Mesodermal cell (in vitro differentiated cells): Measurements from ENCODE around the gene CTCF.
A peak's percentile ranks its signal among the peaks of the same experiment; 100 is the strongest.

ENCODE experiments used
- H3K27ac ChIP-seq: 2 replicates; pipeline ENCODE4 v1.7.0; 2013; ENCODE audit warnings: mild to moderate bottlenecking, low read depth, low read length, moderate library complexity; ENCODE audit not compliant: severe bottlenecking
- H3K36me3 ChIP-seq: 2 replicates; pipeline ENCODE4 v1.7.1; 2013; ENCODE audit warnings: mild to moderate bottlenecking, low read length, moderate library complexity; ENCODE audit not compliant: control insufficient read depth, insufficient read depth
- H3K4me1 ChIP-seq: one replicate; pipeline ENCODE4 v1.7.1; 2013; ENCODE audit warnings: mild to moderate bottlenecking, low read length; ENCODE audit not compliant: insufficient read depth, control insufficient read depth, poor library complexity, severe bottlenecking
- H3K4me3 ChIP-seq: 2 replicates; pipeline ENCODE4 v1.7.0; 2013; ENCODE audit warnings: low read length, control low read depth, mild to moderate bottlenecking; ENCODE audit not compliant: insufficient read depth, poor library complexity, severe bottlenecking; ENCODE audit errors: extremely low read depth
- H3K9me3 ChIP-seq: 2 replicates; pipeline ENCODE4 v1.7.1; 2013; ENCODE audit warnings: mild to moderate bottlenecking, low read length, moderate library complexity; ENCODE audit not compliant: control insufficient read depth
- WGBS, 2 experiments: methylation state at CpG; one replicate each; pipeline ENCODE4 v1.1.5; 2013; ENCODE audit warnings: missing lambda C conversion rate in 2 of 2; ENCODE audit not compliant: insufficient coverage in 2 of 2; 5-methylcytosine and 5-hydroxymethylcytosine counted together

The CTCF gene

DNA sequence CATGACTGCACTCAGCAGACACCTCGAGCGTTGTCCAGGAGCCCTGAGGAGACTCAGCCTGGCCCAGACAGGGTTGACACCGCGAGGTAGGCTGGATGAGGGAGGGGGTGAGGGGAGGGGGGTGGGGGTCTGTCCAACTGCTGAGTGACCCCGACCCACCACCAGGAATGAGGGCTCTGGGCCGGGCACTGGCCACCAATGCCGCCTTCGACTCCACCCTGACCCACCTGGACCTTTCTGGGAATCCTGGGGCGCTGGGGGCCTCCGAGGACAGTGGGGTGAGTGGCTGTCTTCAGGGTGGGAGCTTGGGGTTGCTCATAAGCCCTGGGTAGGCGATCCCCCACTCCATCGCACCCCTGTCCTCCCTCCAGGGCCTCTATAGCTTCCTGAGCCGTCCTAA, 85.4 kb downstream of the CTCF start:
- H3K4me1 ChIP-seq: no peaks in the 10 kb centered on the region
- no peaks in the 10 kb centered on the region for H3K9me3 ChIP-seq
- no peak overlapping the region for H3K27ac ChIP-seq
- H3K4me3 ChIP-seq: no peak overlapping the region
- no peaks in the 10 kb centered on the region for H3K36me3 ChIP-seq
- 94 to 100% methylated on average over 1 to 6 of the region's 13 CpGs for WGBS, 2 experiments

DNA sequence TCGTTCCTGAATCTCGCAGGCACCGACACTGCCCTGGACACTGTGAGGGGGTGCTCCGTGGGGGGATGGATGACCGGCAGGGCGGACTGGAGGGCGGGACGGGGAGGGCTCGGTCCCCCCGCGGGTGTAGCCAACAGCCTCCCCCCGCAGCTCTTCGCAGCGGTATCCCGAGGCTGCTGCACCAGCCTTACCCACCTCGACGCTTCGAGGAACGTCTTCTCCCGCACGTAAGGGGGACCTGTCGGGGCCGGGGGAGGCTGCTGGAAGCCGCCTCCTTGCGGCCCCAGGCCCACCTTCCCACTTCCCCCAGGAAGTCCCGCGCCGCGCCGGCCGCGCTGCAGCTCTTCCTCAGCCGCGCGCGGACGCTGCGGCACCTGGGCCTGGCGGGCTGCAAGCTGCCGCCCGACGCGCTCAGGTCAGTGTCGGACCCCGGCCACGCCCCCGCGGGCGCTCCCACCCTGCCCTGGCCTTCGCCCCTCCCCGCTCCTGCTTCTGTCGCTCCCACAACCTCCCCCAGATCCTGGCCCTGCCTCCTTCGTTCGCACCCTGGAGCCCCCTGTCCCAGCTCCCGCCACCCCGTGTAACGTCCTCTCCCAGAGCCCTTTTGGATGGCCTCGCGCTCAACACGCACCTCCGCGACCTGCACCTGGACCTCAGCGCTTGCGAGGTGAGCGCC, 85.9 kb downstream of the CTCF start:
- 85 to 90% methylated on average over 42 to 61 of the region's 65 CpGs for WGBS, 2 experiments
- Histone ChIP-seq H3K9me3 (no peaks in the 10 kb centered on the region), H3K4me3 (no peak overlapping the region), H3K4me1 (no peaks in the 10 kb centered on the region), H3K27ac (no peak overlapping the region), H3K36me3 (no peaks in the 10 kb centered on the region)

- Histone ChIP-seq H3K4me3 (no peak overlapping the region), H3K36me3 (no peaks in the 10 kb centered on the region), H3K4me1 (no peaks in the 10 kb centered on the region), H3K27ac (no peak overlapping the region), H3K9me3 (no peaks in the 10 kb centered on the region)
- 95 to 96% methylated on average over 27 to 35 of the region's 35 CpGs for WGBS, 2 experiments
Measured at GRCh38 chr16:67648764-67649407, 86.6 kb downstream of the CTCF start.

DNA sequence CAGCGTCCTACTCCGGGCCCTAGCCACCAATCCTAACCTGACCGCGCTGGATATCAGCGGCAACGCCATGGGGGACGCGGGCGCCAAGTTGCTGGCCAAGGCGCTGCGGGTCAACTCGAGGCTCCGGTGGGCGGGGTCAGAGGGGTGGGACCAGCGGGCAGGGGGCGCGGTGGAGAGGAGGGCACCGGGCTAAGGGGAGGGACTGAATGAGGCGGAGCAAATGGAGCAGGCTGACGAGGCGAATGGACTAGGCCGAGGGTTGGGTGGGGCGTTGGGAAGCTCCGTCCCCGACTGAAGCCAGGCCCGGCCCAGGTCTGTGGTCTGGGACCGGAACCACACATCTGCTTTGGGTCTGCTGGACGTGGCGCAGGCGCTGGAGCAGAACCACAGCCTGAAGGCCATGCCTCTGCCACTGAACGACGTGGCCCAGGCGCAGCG, 87.2 kb downstream of the CTCF start:
- no peaks in the 10 kb centered on the region for H3K36me3 ChIP-seq
- 74 to 76% methylated on average over 30 to 31 of the region's 34 CpGs for WGBS, 2 experiments
- H3K9me3 ChIP-seq: no peaks in the 10 kb centered on the region
- no peaks in the 10 kb centered on the region for H3K4me1 ChIP-seq
- no peak overlapping the region for H3K27ac ChIP-seq
- H3K4me3 ChIP-seq: no peak overlapping the region

DNA sequence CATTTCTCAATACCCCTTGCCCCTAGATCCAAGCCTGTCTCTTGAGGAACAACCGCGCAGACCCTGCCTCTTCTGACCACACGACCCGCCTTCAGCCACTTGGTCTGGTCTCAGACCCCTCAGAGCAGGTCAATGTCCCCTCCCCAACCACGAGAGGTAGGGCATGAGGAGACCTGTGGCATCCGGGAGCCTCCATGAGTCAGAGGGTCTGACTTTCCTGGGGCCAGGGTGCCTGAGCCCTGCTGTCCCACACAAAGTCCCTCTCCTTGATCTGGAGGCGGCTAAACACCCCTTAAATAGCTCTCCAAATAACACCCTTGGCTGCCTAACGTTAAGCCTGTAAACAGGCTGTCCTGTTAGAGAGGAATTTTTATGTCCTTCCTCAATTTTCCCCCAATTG, 87.7 kb downstream of the CTCF start:
- Histone ChIP-seq H3K27ac (no peak overlapping the region), H3K9me3 (no peaks in the 10 kb centered on the region), H3K4me3 (no peak overlapping the region), H3K36me3 (no peaks in the 10 kb centered on the region), H3K4me1 (no peaks in the 10 kb centered on the region)
- WGBS, 2 experiments: 88 to 91% methylated on average over 7 of the region's 8 CpGs

- 81 to 94% methylated on average over 5 to 7 of the region's 7 CpGs for WGBS, 2 experiments
- no peaks in the 10 kb centered on the region for H3K36me3 ChIP-seq
- no peak overlapping the region for H3K27ac ChIP-seq
- no peaks in the 10 kb centered on the region for H3K9me3 ChIP-seq
- H3K4me1 ChIP-seq: no peaks in the 10 kb centered on the region
- no peak overlapping the region for H3K4me3 ChIP-seq
Measured at GRCh38 chr16:67651039-67651438, 88.7 kb downstream of the CTCF start.

DNA sequence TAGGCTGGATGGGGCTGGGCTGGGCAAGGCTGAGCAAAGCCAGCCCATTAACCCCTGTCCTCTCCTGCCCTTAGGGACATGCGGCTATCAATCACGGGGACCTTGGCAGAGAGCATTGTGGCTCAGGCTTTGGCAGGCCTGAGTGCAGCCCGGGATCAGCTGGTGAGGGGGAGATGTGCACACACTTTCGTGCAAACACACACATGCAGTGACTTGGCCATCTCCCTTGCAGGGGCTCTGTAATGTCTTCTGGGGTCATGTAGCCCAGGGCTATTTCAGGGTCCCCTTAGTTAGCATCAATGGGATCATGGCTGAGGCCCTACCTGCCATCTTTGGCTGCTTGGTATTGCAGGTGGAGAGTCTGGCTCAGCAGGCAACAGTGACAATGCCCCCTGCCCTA, 89.5 kb downstream of the CTCF start:
- Histone ChIP-seq H3K27ac (no peak overlapping the region), H3K9me3 (no peaks in the 10 kb centered on the region), H3K4me3 (no peak overlapping the region), H3K36me3 (no peaks in the 10 kb centered on the region), H3K4me1 (no peaks in the 10 kb centered on the region)
- WGBS, 2 experiments: 85 to 96% methylated on average over 4 of the region's 4 CpGs

DNA sequence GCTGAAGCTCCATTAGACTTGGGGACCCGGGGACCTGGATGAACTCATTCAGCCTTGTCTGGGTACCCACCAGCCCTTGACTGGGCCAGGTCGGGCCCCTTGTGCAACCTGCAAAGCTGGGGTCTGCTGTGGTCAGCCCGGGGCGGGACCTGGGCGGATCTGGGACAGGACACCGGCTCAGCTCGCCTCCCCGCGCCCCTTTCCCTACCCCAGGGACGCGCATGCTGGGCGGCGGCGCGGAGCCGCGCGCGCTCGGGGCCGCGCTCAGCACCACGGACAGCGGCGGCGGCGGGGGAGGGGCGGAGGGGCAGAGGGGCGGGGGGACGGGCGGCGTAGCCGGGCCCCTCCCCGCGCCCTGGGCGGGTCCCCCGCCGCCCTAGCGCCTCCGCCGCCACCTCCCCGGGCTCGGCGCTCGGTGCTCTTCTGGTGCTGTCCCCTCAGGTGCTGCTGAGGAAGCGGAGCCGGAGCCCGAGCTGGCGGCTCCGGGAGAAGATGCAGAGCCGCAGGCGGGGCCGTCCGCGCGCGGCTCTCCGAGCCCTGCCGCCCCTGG, 90.3 kb downstream of the CTCF start:
- no peaks in the 10 kb centered on the region for H3K4me1 ChIP-seq
- H3K27ac ChIP-seq: no peak overlapping the region
- peaks cover 2% of the 10 kb centered on the region for H3K36me3 ChIP-seq
- peak overlapping the region; percentile 52 for H3K4me3 ChIP-seq
- WGBS, 2 experiments: 3% methylated on average over 34 to 46 of the region's 59 CpGs
- H3K9me3 ChIP-seq: no peaks in the 10 kb centered on the region

GRCh38 chr16:67653128-67653788, 90.9 kb downstream of the CTCF start:
- 0 to 1% methylated on average over 48 to 60 of the region's 68 CpGs for WGBS, 2 experiments

DNA sequence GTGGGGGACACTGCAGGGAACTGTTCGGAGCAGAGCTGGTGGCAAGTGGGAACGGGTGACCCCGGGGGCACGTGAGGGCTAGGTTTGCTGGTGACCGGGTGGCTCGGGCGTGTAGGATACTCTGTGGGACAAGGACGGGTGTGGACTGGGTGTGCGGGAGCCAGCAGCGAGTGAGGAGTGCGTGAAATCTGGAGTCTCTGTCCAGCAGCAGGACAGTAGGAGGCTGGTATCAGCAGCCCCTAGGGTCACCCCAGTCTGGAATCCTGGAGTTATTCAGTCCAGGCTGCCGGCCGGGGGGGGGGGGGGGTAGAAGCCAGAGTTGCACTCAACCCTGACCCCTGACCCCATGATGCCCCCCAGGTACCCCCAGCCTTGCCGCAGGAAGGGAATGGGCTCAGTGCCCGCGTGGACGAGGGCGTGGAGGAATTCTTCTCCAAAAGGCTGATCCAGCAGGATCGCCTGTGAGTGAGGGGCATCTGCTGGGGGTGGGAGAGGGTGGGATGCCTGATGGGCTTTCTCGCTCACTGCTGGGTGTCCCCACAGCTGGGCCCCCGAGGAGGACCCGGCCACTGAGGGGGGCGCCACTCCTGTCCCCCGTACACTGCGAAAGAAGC, 91.6 kb downstream of the CTCF start:
- H3K4me1 ChIP-seq: no peaks in the 10 kb centered on the region
- no peaks in the 10 kb centered on the region for H3K9me3 ChIP-seq
- 42 to 54% methylated on average over 11 to 18 of the region's 25 CpGs for WGBS, 2 experiments
- H3K4me3 ChIP-seq: peak overlapping the region; percentile 52
- H3K36me3 ChIP-seq: peaks cover 12% of the 10 kb centered on the region
- H3K27ac ChIP-seq: no peak overlapping the region

More at GRCh38 chr16:67653128-67653788, 90.9 kb downstream of the CTCF start:
- H3K27ac ChIP-seq: no peak overlapping the region
- no peaks in the 10 kb centered on the region for H3K4me1 ChIP-seq
- peak overlapping the region; percentile 52 for H3K4me3 ChIP-seq
- no peaks in the 10 kb centered on the region for H3K9me3 ChIP-seq
- peaks cover 6% of the 10 kb centered on the region for H3K36me3 ChIP-seq
